ENCODE results near the gene TRIM9. TPM values are rescaled to one million over a fixed set of nuclear protein-coding genes. Genes with fewer than 3 reads are reported as not detected.

The TRIM9 gene
- total and polyA plus RNA-seq, 9 of the 15 experiments (the other 6 are each of a cell fraction or from before 2014, with no cell fraction given), result 0.03 to 0.15 (median 0.04) TPM; not detected in 4

DNA sequence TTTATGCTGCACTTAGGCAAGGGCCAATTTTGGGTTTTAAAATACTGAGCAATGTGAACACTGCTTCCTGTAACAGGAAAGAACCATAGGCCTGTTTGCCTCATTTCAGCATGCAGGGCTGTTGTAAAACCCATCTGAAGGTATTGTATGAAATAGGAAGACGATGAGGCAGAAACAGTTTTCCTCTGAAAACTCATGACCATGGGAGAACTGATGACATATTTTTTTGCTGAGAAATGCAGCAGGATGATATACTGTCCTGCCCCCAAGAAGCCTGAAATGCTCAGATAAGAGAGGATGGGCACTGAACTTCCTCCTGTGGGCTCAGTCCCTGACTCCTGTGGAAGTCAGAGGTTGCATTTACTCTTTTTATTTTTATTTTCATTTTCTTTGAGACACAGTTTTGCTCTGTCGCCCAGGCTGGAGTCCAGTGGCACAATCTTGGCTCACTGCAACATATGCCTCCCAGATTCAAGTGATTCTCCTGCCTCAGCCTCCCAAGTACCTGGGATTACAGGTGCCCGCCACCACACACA, 168.0 kb downstream of the TRIM9 start (continued):
- TF ChIP-seq NRF1 (conservative IDR thresholded peaks at IDR 0.05 in 1 of 2, IDR thresholded peaks at IDR 0.05 in 1 of 2), result no peak
- TF ChIP-seq, protein P1, sequence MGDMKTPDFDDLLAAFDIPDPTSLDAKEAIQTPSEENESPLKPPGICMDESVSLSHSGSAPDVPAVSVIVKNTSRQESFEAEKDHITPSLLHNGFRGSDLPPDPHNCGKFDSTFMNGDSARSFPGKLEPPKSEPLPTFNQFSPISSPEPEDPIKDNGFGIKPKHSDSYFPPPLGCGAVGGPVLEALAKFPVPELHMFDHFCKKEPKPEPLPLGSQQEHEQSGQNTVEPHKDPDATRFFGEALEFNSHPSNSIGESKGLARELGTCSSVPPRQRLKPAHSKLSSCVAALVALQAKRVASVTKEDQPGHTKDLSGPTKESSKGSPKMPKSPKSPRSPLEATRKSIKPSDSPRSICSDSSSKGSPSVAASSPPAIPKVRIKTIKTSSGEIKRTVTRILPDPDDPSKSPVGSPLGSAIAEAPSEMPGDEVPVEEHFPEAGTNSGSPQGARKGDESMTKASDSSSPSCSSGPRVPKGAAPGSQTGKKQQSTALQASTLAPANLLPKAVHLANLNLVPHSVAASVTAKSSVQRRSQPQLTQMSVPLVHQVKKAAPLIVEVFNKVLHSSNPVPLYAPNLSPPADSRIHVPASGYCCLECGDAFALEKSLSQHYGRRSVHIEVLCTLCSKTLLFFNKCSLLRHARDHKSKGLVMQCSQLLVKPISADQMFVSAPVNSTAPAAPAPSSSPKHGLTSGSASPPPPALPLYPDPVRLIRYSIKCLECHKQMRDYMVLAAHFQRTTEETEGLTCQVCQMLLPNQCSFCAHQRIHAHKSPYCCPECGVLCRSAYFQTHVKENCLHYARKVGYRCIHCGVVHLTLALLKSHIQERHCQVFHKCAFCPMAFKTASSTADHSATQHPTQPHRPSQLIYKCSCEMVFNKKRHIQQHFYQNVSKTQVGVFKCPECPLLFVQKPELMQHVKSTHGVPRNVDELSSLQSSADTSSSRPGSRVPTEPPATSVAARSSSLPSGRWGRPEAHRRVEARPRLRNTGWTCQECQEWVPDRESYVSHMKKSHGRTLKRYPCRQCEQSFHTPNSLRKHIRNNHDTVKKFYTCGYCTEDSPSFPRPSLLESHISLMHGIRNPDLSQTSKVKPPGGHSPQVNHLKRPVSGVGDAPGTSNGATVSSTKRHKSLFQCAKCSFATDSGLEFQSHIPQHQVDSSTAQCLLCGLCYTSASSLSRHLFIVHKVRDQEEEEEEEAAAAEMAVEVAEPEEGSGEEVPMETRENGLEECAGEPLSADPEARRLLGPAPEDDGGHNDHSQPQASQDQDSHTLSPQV (IDR thresholded peaks at IDR 0.05), result peak; percentile 64; the same call in 1 of the 2 replicates
- 0 out of 2 replicates have a peak, but pooled peaks have one; percentile 25 for TF ChIP-seq ZNF584 (CRISPR knock-in tag; IDR thresholded peaks at IDR 0.05; ENCODE audit: low read depth)
- no peak for TF ChIP-seq THAP12 (CRISPR knock-in tag; IDR thresholded peaks at IDR 0.05)
- TF ChIP-seq NR2F6 (CRISPR knock-in tag; IDR thresholded peaks at IDR 0.05), result no peak
- no peak for TF ChIP-seq ZNF184 (CRISPR knock-in tag; IDR thresholded peaks at IDR 0.05)
- peak; percentile 90 for TF ChIP-seq SMARCE1 (IDR thresholded peaks at IDR 0.05)
- peak; percentile 43; the same call in 1 of the 2 replicates for TF ChIP-seq FOSL1 (tag; conservative IDR thresholded peaks at IDR 0.05)
- TF ChIP-seq HES1 (IDR thresholded peaks at IDR 0.05; ENCODE audit: low read depth), result no peak
- TF ChIP-seq NFIC (IDR thresholded peaks at IDR 0.05), result peak; percentile 24; the same call in 1 of the 2 replicates
- TF ChIP-seq CXXC5 (CRISPR knock-in tag; IDR thresholded peaks at IDR 0.05), result peak; percentile 30; the same call in 1 of the 2 replicates
- TF ChIP-seq MAFG (tag; conservative IDR thresholded peaks at IDR 0.05), result peak; percentile 41; the same call in 1 of the 2 replicates
- TF ChIP-seq ZNF766 (CRISPR knock-in tag; conservative IDR thresholded peaks at IDR 0.05), result peak; percentile 74
- no peak for TF ChIP-seq NFXL1 (CRISPR knock-in tag; IDR thresholded peaks at IDR 0.05)
- TF ChIP-seq PKNOX1 (IDR thresholded peaks at IDR 0.05), result peak; percentile 83
- TF ChIP-seq GABPA (tag; conservative IDR thresholded peaks at IDR 0.05; ENCODE audit: low read depth), result peak; percentile 33; the same call in 1 of the 2 replicates
- no peak for TF ChIP-seq SETDB1 (IDR thresholded peaks at IDR 0.05; ENCODE audit: low read length)
- no peak for TF ChIP-seq GABPB2 (CRISPR knock-in tag; conservative IDR thresholded peaks at IDR 0.05)
- 0 out of 2 replicates have a peak, but pooled peaks have one; percentile 32 for TF ChIP-seq ZNF589 (CRISPR knock-in tag; IDR thresholded peaks at IDR 0.05; ENCODE audit: low read depth)
- peak; percentile 47; the same call in 1 of the 2 replicates for TF ChIP-seq SMARCC2 (IDR thresholded peaks at IDR 0.05; ENCODE audit: low read depth)
- TF ChIP-seq ZNF316 (IDR thresholded peaks at IDR 0.05), result 0 out of 2 replicates have a peak, but pooled peaks have one; percentile 19

Measured in K562 (cell line).